ENCODE measurements around the gene KIF5C. TPM values are rescaled to one million over a fixed set of nuclear protein-coding genes. Genes with fewer than 3 reads are reported as not detected.

KIF5C gene
- total RNA-seq, 1 donor from 2014 or later = 24.3 TPM

GRCh38 chr2:148968301-148968700, 93.3 kb downstream of the KIF5C start:
- no peaks in the 10 kb centered on the region for H3K9me3 ChIP-seq (ENCODE audit: insufficient read depth, low read depth, low read length)
- DNase-seq (ENCODE audit: low read depth) = no peak
- no peak overlapping the region for H3K9ac ChIP-seq (ENCODE audit: low read length)
- no peak overlapping the region for H3K27ac ChIP-seq (ENCODE audit: low read depth, low read length)
- no peak overlapping the region for H3K4me3 ChIP-seq (ENCODE audit: insufficient read depth, low read depth, low read length)
- no peak overlapping the region for H3K4me2 ChIP-seq (ENCODE audit: low read length)
- FAIRE-seq = no peak
- Mint-ChIP-seq H3K4me1 (ENCODE audit: low read depth, unreplicated experiment) (no peaks in the 10 kb centered on the region), H3K9me3 (ENCODE audit: unreplicated experiment) (no peaks in the 10 kb centered on the region), H3K4me3 (ENCODE audit: unreplicated experiment) (no peak overlapping the region), H3K27ac (ENCODE audit: unreplicated experiment) (no peak overlapping the region), H3K27me3 (ENCODE audit: low read depth, unreplicated experiment) (no peaks in the 10 kb centered on the region), H3K36me3 (ENCODE audit: low read depth, unreplicated experiment) (peaks cover 1% of the 10 kb centered on the region)
- TF ChIP-seq EZH2 (IDR thresholded peaks at IDR 0.05; ENCODE audit: insufficient read depth, low read length) (no peak), CTCF (IDR thresholded peaks at IDR 0.05; ENCODE audit: insufficient read depth, low read depth, low read length) (no peak)
- no peak overlapping the region for H2AFZ ChIP-seq (ENCODE audit: low read depth, low read length)
- H3K27me3 ChIP-seq (ENCODE audit: insufficient read depth, low read length) = no peaks in the 10 kb centered on the region
- no peaks in the 10 kb centered on the region for H3K79me2 ChIP-seq (ENCODE audit: insufficient read depth, low read length)
- no peaks in the 10 kb centered on the region for H4K20me1 ChIP-seq (ENCODE audit: insufficient read depth, low read length)
- H3K4me1 ChIP-seq (ENCODE audit: insufficient read depth, low read length) = no peaks in the 10 kb centered on the region
- no peaks in the 10 kb centered on the region for H3K36me3 ChIP-seq (ENCODE audit: insufficient read depth, low read length)

- Histone ChIP-seq H2AFZ (ENCODE audit: low read depth, low read length) (no peak overlapping the region), H3K4me2 (ENCODE audit: low read length) (no peak overlapping the region), H3K27me3 (ENCODE audit: insufficient read depth, low read length) (no peaks in the 10 kb centered on the region), H3K4me3 (ENCODE audit: insufficient read depth, low read depth, low read length) (no peak overlapping the region), H3K27ac (ENCODE audit: low read depth, low read length) (no peak overlapping the region), H3K4me1 (ENCODE audit: insufficient read depth, low read length) (no peaks in the 10 kb centered on the region), H3K9ac (ENCODE audit: low read length) (no peak overlapping the region), H4K20me1 (ENCODE audit: insufficient read depth, low read length) (no peaks in the 10 kb centered on the region), H3K36me3 (ENCODE audit: insufficient read depth, low read length) (no peaks in the 10 kb centered on the region), H3K9me3 (ENCODE audit: insufficient read depth, low read depth, low read length) (no peaks in the 10 kb centered on the region), H3K79me2 (ENCODE audit: insufficient read depth, low read length) (no peaks in the 10 kb centered on the region)
- Mint-ChIP-seq H3K27me3 (ENCODE audit: low read depth, unreplicated experiment) (no peaks in the 10 kb centered on the region), H3K9me3 (ENCODE audit: unreplicated experiment) (no peaks in the 10 kb centered on the region), H3K4me1 (ENCODE audit: low read depth, unreplicated experiment) (no peaks in the 10 kb centered on the region), H3K4me3 (ENCODE audit: unreplicated experiment) (no peak overlapping the region), H3K27ac (ENCODE audit: unreplicated experiment) (no peak overlapping the region), H3K36me3 (ENCODE audit: low read depth, unreplicated experiment) (peaks cover 4% of the 10 kb centered on the region)
- TF ChIP-seq EZH2 (IDR thresholded peaks at IDR 0.05; ENCODE audit: insufficient read depth, low read length) = no peak
- no peak for TF ChIP-seq CTCF (IDR thresholded peaks at IDR 0.05; ENCODE audit: insufficient read depth, low read depth, low read length)
- no peak for FAIRE-seq
- DNase-seq (ENCODE audit: low read depth) = no peak
These were observed 93.8 kb downstream of the KIF5C start for GRCh38 chr2:148968776-148969319.

- no peak overlapping the region for H3K4me2 ChIP-seq (ENCODE audit: low read length)
- TF ChIP-seq EZH2 (IDR thresholded peaks at IDR 0.05; ENCODE audit: insufficient read depth, low read length) (no peak), CTCF (IDR thresholded peaks at IDR 0.05; ENCODE audit: insufficient read depth, low read depth, low read length) (no peak)
- no peaks in the 10 kb centered on the region for H3K4me1 ChIP-seq (ENCODE audit: insufficient read depth, low read length)
- Mint-ChIP-seq H3K36me3 (ENCODE audit: low read depth, unreplicated experiment) (peaks cover 7% of the 10 kb centered on the region), H3K9me3 (ENCODE audit: unreplicated experiment) (no peaks in the 10 kb centered on the region), H3K27me3 (ENCODE audit: low read depth, unreplicated experiment) (no peaks in the 10 kb centered on the region), H3K4me3 (ENCODE audit: unreplicated experiment) (no peak overlapping the region), H3K27ac (ENCODE audit: unreplicated experiment) (no peak overlapping the region), H3K4me1 (ENCODE audit: low read depth, unreplicated experiment) (no peaks in the 10 kb centered on the region)
- no peaks in the 10 kb centered on the region for H3K27me3 ChIP-seq (ENCODE audit: insufficient read depth, low read length)
- no peaks in the 10 kb centered on the region for H3K9me3 ChIP-seq (ENCODE audit: insufficient read depth, low read depth, low read length)
- H4K20me1 ChIP-seq (ENCODE audit: insufficient read depth, low read length) = no peaks in the 10 kb centered on the region
- DNase-seq (ENCODE audit: low read depth) (no peak), FAIRE-seq (no peak)
- H2AFZ ChIP-seq (ENCODE audit: low read depth, low read length) = no peak overlapping the region
- H3K9ac ChIP-seq (ENCODE audit: low read length) = no peak overlapping the region
- H3K79me2 ChIP-seq (ENCODE audit: insufficient read depth, low read length) = no peaks in the 10 kb centered on the region
- H3K27ac ChIP-seq (ENCODE audit: low read depth, low read length) = no peak overlapping the region
- no peak overlapping the region for H3K4me3 ChIP-seq (ENCODE audit: insufficient read depth, low read depth, low read length)
- no peaks in the 10 kb centered on the region for H3K36me3 ChIP-seq (ENCODE audit: insufficient read depth, low read length)
These were observed 94.6 kb downstream of the KIF5C start for GRCh38 chr2:148969659-148970061.

All from astrocyte (in vitro differentiated cells and primary cell).